ENCODE results near the gene MARCHF3.

- TF ChIP-seq CTCF (conservative IDR thresholded peaks at IDR 0.05; ENCODE audit: low read length) (no peak), EZH2phosphoT487 (IDR thresholded peaks at IDR 0.05; ENCODE audit: borderline replicate concordance) (no peak)
Measured at GRCh38 chr5:127079994-127080491, 49.7 kb upstream of the MARCHF3 start.

All from Loucy (cell line).